ENCODE results near the gene P2RY6. TPM values are rescaled to one million over a fixed set of nuclear protein-coding genes. Genes with fewer than 3 reads are reported as not detected.

P2RY6 gene
- total RNA-seq, 2 experiments from 2014 or later: not detected

- H3K9me2 ChIP-seq (ENCODE audit: insufficient read depth, low read length): no peaks in the 10 kb centered on the region
- ChIA-PET POLR2A (no interaction called here), CTCF (ENCODE audit: unreplicated experiment) (no interaction called here)
- H3K4me3 ChIP-seq (ENCODE audit: low read depth, low read length, poor library complexity, severe bottlenecking): no peak overlapping the region
- no peaks in the 10 kb centered on the region for H3K9me3 ChIP-seq (ENCODE audit: low read length)
- no TSS peak for BruUV-seq (replicated peaks)
- H3K27ac ChIP-seq (ENCODE audit: low read depth, low read length, poor library complexity, severe bottlenecking): no peak overlapping the region
- H3K36me3 ChIP-seq (ENCODE audit: insufficient read depth, low read length): no peaks in the 10 kb centered on the region
- TF ChIP-seq EZH2phosphoT487 (IDR thresholded peaks at IDR 0.05; ENCODE audit: borderline replicate concordance, low read depth, low read length) (no peak), CTCF (conservative IDR thresholded peaks at IDR 0.05; ENCODE audit: low read length) (0 out of 2 replicates have a peak, but pooled peaks have one; percentile 12)
- intact Hi-C loops (cut with micrococcal nuclease; ENCODE audit: unreplicated experiment): no loop called here
- no peaks in the 10 kb centered on the region for H3K79me2 ChIP-seq (ENCODE audit: insufficient read depth, low read depth, low read length)
- H3K4me2 ChIP-seq (ENCODE audit: low read length): no peak overlapping the region
- no peaks in the 10 kb centered on the region for H4K20me1 ChIP-seq (ENCODE audit: insufficient read depth, low read length)
- DNase-seq (ENCODE audit: low spot score): no peak
- H3K4me1 ChIP-seq (ENCODE audit: insufficient read depth, low read length, poor library complexity, severe bottlenecking): peaks cover 19% of the 10 kb centered on the region
- no peak overlapping the region for H2AFZ ChIP-seq (ENCODE audit: low read length)
Observed at GRCh38 chr11:73286240-73286810, 14.2 kb downstream of the P2RY6 start.

- no peaks in the 10 kb centered on the region for H3K9me3 ChIP-seq (ENCODE audit: low read length)
- H3K9me2 ChIP-seq (ENCODE audit: insufficient read depth, low read length): no peaks in the 10 kb centered on the region
- intact Hi-C loops (cut with micrococcal nuclease; ENCODE audit: unreplicated experiment): no loop called here
- no TSS peak for BruUV-seq (replicated peaks)
- no peak overlapping the region for H3K27ac ChIP-seq (ENCODE audit: low read depth, low read length, poor library complexity, severe bottlenecking)
- no peak for DNase-seq (ENCODE audit: low spot score)
- no peaks in the 10 kb centered on the region for H4K20me1 ChIP-seq (ENCODE audit: insufficient read depth, low read length)
- H3K4me2 ChIP-seq (ENCODE audit: low read length): no peak overlapping the region
- CTCF ChIA-PET (ENCODE audit: unreplicated experiment): interaction anchor here (1.1 kb wide), 1 partner anchor 63 kb away, joined by 4 read pairs; no protein-coding TSS in a partner anchor
- H3K4me1 ChIP-seq (ENCODE audit: insufficient read depth, low read length, poor library complexity, severe bottlenecking): peaks cover 19% of the 10 kb centered on the region
- POLR2A ChIA-PET: interaction anchor here (0.6 kb wide), 1 partner anchor 418 kb away, joined by 5 read pairs; no protein-coding TSS in a partner anchor
- H2AFZ ChIP-seq (ENCODE audit: low read length): no peak overlapping the region
- no peak overlapping the region for H3K4me3 ChIP-seq (ENCODE audit: low read depth, low read length, poor library complexity, severe bottlenecking)
- no peaks in the 10 kb centered on the region for H3K79me2 ChIP-seq (ENCODE audit: insufficient read depth, low read depth, low read length)
- TF ChIP-seq CTCF (conservative IDR thresholded peaks at IDR 0.05; ENCODE audit: low read length): no peak
- no peak for TF ChIP-seq EZH2phosphoT487 (IDR thresholded peaks at IDR 0.05; ENCODE audit: borderline replicate concordance, low read depth, low read length)
- H3K36me3 ChIP-seq (ENCODE audit: insufficient read depth, low read length): no peaks in the 10 kb centered on the region
Observed at GRCh38 chr11:73287400-73288101, 15.4 kb downstream of the P2RY6 start.
